Right lobe of liver (tissue), 6 donors: ENCODE results near the gene C6orf141. TPM values are rescaled to one million over a fixed set of nuclear protein-coding genes. Genes with fewer than 3 reads are reported as not detected.

Source experiments
- ATAC-seq, 4 donors: fragments of 200-7000 bp; cut with Tn5 transposase; one replicate each; pipeline ENCODE4 v1.9.1; 2020; ENCODE audit warnings: mild to moderate bottlenecking in 4 of 4, moderate library complexity in 4 of 4
- DNase-seq, 3 donors: peaks; one replicate each; pipeline ENCODE4 v3.0.0-alpha.2; 2020
- H3K27ac ChIP-seq, 3 donors: fragments of 200-600 bp; one replicate each; pipeline ENCODE4 v1.8.0; 2022
- H3K27me3 ChIP-seq, 2 donors: fragments of 200-600 bp; one replicate each; pipeline ENCODE4 v1.8.0; 2022
- H3K36me3 ChIP-seq, 4 donors: fragments of 200-600 bp; sonication (generic) in 1 of 4; one replicate each; pipeline versions ENCODE4 v1.5.1 to v1.8.0; 2017 to 2022; ENCODE audit warnings: control low read depth in 1 of 4
- H3K4me1 ChIP-seq, 4 donors: fragments of 200-600 bp; sonication (generic) in 1 of 4; one replicate each; pipeline versions ENCODE4 v1.5.1 to v1.8.0; 2017 to 2022; ENCODE audit warnings: control low read depth in 1 of 4
- H3K4me3 ChIP-seq, 3 donors: fragments of 200-600 bp; one replicate each; pipeline ENCODE4 v1.8.0; 2022
- H3K9me3 ChIP-seq, 4 donors: fragments of 200-600 bp; sonication (generic) in 1 of 4; one replicate each; pipeline versions ENCODE4 v1.5.1 to v1.8.0; 2017 to 2022; ENCODE audit warnings: control low read depth in 1 of 4
- POLR2A ChIP-seq: fragments of 450-650 bp; IDR thresholded peaks from one replicate; pipeline ENCODE4 v1.6.1; 2017; ENCODE audit warnings: antibody characterized with exemption, mild to moderate bottlenecking
- WGBS: methylation state at CpG from one replicate; pipeline ENCODE4 v1.1.6; 2018; ENCODE audit warnings: low coverage, low lambda C conversion rate; ENCODE audit not compliant: insufficient coverage; ENCODE audit errors: missing lambda C conversion rate; 5-methylcytosine and 5-hydroxymethylcytosine counted together
- intact Hi-C, 2 donors: fragments of 100-400 bp; cut with DNase I; formaldehyde crosslinking; loops; one replicate each; pipeline versions ENCODE4 v1.11.2 to v1.14.1; 2022
- total RNA-seq, 6 experiments: library from RNA; depleted of rRNA in 2 of 6; stranded (reverse); fragments of >200 nt in 2 of 6; fragmentation: NEBNext Ultra II Directional in 3 of 6; extraction: Animal tissue kit (Norgen Biotek cat#: 25700) in 3 of 6; gene quantifications; one replicate each; pipeline versions ENCODE4 v1.1.0 to v1.2.4, GENCODE V29; 2016 to 2023
- TF ChIP-seq, protein P1 (sequence below), 4 donors: fragments of 200-600 bp in 3 of 4; fragments of 450-650 bp in 1 of 4; IDR thresholded peaks; one replicate each; pipeline versions ENCODE4 v1.5.1 to v1.8.0; 2016 to 2022; ENCODE audit warnings: antibody characterized with exemption in 4 of 4, mild to moderate bottlenecking in 2 of 4
- donor health status: DM: no; HTN: yes; CAD: no.
- donor health status: DM: no; HTN: no; CAD: no.
- donor health status: DM: no; HTN: no; CAD: no.
- donor health status: DM: no; HTN: yes; CAD: no.
- donor health status: DM: no; HTN: yes; CAD: no.

C6orf141 gene
- total RNA-seq, 6 experiments from 2014 or later = 0.18 to 3.4 (median 0.79) TPM

DNA sequence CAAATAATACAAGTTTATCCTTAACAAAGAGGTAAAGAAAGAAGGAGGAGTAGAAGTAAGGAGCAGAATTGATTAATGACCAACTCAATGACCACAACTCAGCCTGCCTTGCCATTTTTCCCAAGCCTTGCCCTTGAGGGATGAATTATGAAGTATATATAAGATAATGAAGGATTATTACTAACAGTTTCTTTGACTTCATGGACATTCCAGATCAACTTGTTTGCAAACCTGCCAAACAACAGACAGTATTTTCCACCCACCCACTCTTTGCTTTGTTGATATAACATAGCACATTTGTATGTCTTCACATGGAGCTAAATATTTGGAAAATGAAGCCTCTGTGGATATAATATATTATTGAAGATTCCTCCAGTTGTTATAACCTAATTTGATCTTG lies 9.9 kb upstream of the C6orf141 start:
- no peak for ATAC-seq
- Histone ChIP-seq H3K4me1 (no peaks in the 10 kb centered on the region), H3K4me3 (no peak overlapping the region), H3K27me3 (no peaks in the 10 kb centered on the region), H3K27ac (no peak overlapping the region), H3K9me3 (no peaks in the 10 kb centered on the region), H3K36me3 (no peaks in the 10 kb centered on the region)
- intact Hi-C loops = no loop called here
- TF ChIP-seq, protein P1, sequence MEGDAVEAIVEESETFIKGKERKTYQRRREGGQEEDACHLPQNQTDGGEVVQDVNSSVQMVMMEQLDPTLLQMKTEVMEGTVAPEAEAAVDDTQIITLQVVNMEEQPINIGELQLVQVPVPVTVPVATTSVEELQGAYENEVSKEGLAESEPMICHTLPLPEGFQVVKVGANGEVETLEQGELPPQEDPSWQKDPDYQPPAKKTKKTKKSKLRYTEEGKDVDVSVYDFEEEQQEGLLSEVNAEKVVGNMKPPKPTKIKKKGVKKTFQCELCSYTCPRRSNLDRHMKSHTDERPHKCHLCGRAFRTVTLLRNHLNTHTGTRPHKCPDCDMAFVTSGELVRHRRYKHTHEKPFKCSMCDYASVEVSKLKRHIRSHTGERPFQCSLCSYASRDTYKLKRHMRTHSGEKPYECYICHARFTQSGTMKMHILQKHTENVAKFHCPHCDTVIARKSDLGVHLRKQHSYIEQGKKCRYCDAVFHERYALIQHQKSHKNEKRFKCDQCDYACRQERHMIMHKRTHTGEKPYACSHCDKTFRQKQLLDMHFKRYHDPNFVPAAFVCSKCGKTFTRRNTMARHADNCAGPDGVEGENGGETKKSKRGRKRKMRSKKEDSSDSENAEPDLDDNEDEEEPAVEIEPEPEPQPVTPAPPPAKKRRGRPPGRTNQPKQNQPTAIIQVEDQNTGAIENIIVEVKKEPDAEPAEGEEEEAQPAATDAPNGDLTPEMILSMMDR (IDR thresholded peaks at IDR 0.05) = no peak
- TF ChIP-seq POLR2A = no peak
- no peak for DNase-seq

DNA sequence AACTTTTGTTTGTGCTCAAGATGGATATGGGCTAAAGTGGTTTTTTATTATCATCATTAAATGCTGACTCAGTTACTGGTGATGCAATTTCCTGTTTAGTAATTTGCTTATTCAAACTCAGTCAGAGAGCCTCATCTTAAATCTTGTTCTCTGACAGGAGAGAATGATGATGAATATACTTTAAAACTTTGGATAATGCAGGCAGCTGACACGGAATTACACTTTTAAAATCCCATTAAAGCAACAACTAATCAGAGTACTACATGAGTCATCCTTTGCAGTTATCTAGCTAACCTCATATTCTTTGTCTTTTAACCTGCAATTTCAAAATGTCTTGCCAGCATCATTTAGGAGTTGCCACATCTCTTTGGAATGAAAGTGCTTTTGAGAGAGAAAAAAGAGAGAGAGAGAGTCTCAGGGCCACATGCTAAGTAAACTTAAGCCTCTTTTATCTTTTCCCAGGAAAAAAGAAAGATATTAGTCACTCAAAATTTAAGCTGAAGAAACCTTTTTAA lies 9.2 kb upstream of the C6orf141 start:
- DNase-seq (no peak), ATAC-seq (peak in 1 of 4 donors; percentile 77)
- 48% methylated on average over 1 of the region's 1 CpG for whole genome bisulfite sequencing

DNA sequence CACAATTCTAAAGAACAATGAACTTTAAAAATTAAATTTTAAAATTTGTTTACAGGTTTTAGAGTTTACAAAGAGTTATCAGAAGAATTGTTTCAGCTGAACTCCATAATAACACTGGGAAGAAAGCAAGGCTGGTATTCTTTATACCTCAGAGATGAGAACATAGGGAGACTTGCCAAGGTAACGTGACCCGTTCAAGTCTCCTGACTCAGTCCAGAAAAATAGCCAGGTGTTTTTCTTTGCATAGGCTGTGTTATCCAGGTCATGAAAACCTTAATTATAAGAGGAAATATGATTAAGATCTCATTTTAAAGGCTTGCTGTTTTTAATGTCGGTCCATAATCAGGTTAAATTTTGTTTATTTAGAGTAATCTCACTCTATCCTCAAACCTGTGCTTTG lies 8.5 kb upstream of the C6orf141 start:
- H3K36me3 ChIP-seq = no peaks in the 10 kb centered on the region
- TF ChIP-seq, protein P1 (IDR thresholded peaks at IDR 0.05) = no peak
- no peak for TF ChIP-seq POLR2A
- DNase-seq (no peak), ATAC-seq (no peak)
- H3K27me3 ChIP-seq = no peaks in the 10 kb centered on the region
- H3K4me1 ChIP-seq = no peaks in the 10 kb centered on the region
- H3K4me3 ChIP-seq = no peak overlapping the region
- no peaks in the 10 kb centered on the region for H3K9me3 ChIP-seq
- intact Hi-C loops = no loop called here
- no peak overlapping the region for H3K27ac ChIP-seq
- WGBS = 67% methylated on average over 3 of the region's 3 CpGs

More for the DNA sequence above, 9.2 kb upstream of the C6orf141 start:
- H3K27me3 ChIP-seq = no peaks in the 10 kb centered on the region
- H3K4me1 ChIP-seq = no peaks in the 10 kb centered on the region
- intact Hi-C loops = no loop called here
- no peak overlapping the region for H3K4me3 ChIP-seq
- no peaks in the 10 kb centered on the region for H3K36me3 ChIP-seq
- TF ChIP-seq POLR2A = no peak
- TF ChIP-seq, protein P1 (IDR thresholded peaks at IDR 0.05) = no peak
- no peak overlapping the region for H3K27ac ChIP-seq
- no peaks in the 10 kb centered on the region for H3K9me3 ChIP-seq

GRCh38 chr6:49543087-49543858 lies 7.2 kb upstream of the C6orf141 start:
- 67% methylated on average over 7 of the region's 7 CpGs for WGBS
- peak in 1 of 4 donors; percentile 48 for ATAC-seq

More at GRCh38 chr6:49543087-49543858, 7.2 kb upstream of the C6orf141 start:
- Histone ChIP-seq H3K4me1 (no peaks in the 10 kb centered on the region), H3K27me3 (no peaks in the 10 kb centered on the region), H3K36me3 (no peaks in the 10 kb centered on the region), H3K9me3 (no peaks in the 10 kb centered on the region), H3K4me3 (no peak overlapping the region), H3K27ac (no peak overlapping the region)
- intact Hi-C loops = no loop called here
- no peak for DNase-seq
- TF ChIP-seq POLR2A = no peak
- TF ChIP-seq, protein P1 (IDR thresholded peaks at IDR 0.05) = no peak
